Mesothelial cell of epicardium (in vitro differentiated cells): ENCODE results near the gene MYO1H. TPM values are rescaled to one million over a fixed set of nuclear protein-coding genes. Genes with fewer than 3 reads are reported as not detected.

Experiments
- DNase-seq, 2 experiments: peaks; one replicate each; pipeline ENCODE4 v3.0.0; 2021; ENCODE audit warnings: low spot score in 2 of 2; ENCODE audit not compliant: unreplicated experiment in 2 of 2
- H3K27ac Mint-ChIP-seq: 2 replicates; pipeline ENCODE4 v1.8.0; 2021; ENCODE audit warnings: mixed read lengths
- H3K27me3 Mint-ChIP-seq: 2 replicates; pipeline ENCODE4 v1.8.0; 2021; ENCODE audit warnings: low read depth, mixed read lengths
- H3K36me3 Mint-ChIP-seq: 2 replicates; pipeline ENCODE4 v1.8.0; 2021; ENCODE audit warnings: mixed read lengths
- H3K4me1 Mint-ChIP-seq: 2 replicates; pipeline ENCODE4 v1.8.0; 2021; ENCODE audit warnings: mixed read lengths
- H3K4me3 Mint-ChIP-seq: 2 replicates; pipeline ENCODE4 v1.8.0; 2021; ENCODE audit warnings: mild to moderate bottlenecking, moderate library complexity, mixed read lengths
- H3K9me3 Mint-ChIP-seq: 2 replicates; pipeline ENCODE4 v1.8.0; 2021; ENCODE audit warnings: mixed read lengths
- CTCF ChIP-seq: fragments of 200-600 bp; sonication (generic); IDR thresholded peaks from one replicate; pipeline ENCODE4 v1.5.0; 2021; ENCODE audit warnings: antibody characterized with exemption; ENCODE audit not compliant: unreplicated experiment
- total RNA-seq: library from RNA; stranded (reverse); gene quantifications from 3 replicates; pipeline ENCODE4 v1.2.1, GENCODE V29; 2021

Gene MYO1H
- total RNA-seq, 1 donor from 2014 or later = not detected

- no peak for TF ChIP-seq CTCF
- Mint-ChIP-seq H3K4me3 (no peak overlapping the region), H3K9me3 (no peaks in the 10 kb centered on the region), H3K27me3 (peaks cover 5% of the 10 kb centered on the region), H3K4me1 (peaks cover 4% of the 10 kb centered on the region), H3K27ac (no peak overlapping the region), H3K36me3 (no peaks in the 10 kb centered on the region)
- no peak for DNase-seq
These were observed 82.5 kb downstream of the MYO1H start for GRCh38 chr12:109430244-109430643.

- peaks cover 8% of the 10 kb centered on the region for H3K4me1 Mint-ChIP-seq
- no peaks in the 10 kb centered on the region for H3K9me3 Mint-ChIP-seq
- DNase-seq = no peak
- H3K36me3 Mint-ChIP-seq = no peaks in the 10 kb centered on the region
- TF ChIP-seq CTCF = no peak
- H3K4me3 Mint-ChIP-seq = no peak overlapping the region
- no peak overlapping the region for H3K27ac Mint-ChIP-seq
- no peaks in the 10 kb centered on the region for H3K27me3 Mint-ChIP-seq
These were observed 84.7 kb downstream of the MYO1H start for GRCh38 chr12:109432431-109432830.

GRCh38 chr12:109432842-109433304 is 85.2 kb downstream of the MYO1H start:
- no peak overlapping the region for H3K4me3 Mint-ChIP-seq
- H3K9me3 Mint-ChIP-seq = no peaks in the 10 kb centered on the region
- DNase-seq = peak; percentile 60 to 85
- no peaks in the 10 kb centered on the region for H3K27me3 Mint-ChIP-seq
- H3K4me1 Mint-ChIP-seq = peaks cover 8% of the 10 kb centered on the region
- H3K27ac Mint-ChIP-seq = no peak overlapping the region
- TF ChIP-seq CTCF = peak; percentile 62
- no peaks in the 10 kb centered on the region for H3K36me3 Mint-ChIP-seq

DNA sequence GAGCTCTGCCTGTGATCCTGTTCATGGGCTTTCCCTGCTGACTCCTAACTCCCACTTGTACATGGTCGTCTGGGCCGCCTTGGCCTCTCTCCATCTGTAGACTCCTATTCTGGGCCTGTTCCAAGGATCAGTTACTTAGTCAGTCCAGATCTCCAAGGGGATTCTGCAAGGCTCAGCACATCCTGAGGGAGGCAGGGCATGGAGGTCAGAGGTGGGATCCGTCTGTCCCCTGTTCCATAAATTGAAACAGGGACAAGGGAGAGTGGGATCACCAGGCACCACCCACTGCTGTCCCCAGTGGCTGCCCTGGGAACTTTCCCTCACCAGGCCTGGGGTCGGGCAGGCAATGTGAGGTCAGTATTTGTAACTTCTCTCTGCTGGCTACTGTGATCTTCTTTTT is 85.9 kb downstream of the MYO1H start:
- DNase-seq = no peak
- H3K27ac Mint-ChIP-seq = no peak overlapping the region
- H3K4me3 Mint-ChIP-seq = no peak overlapping the region
- peak; percentile 31 for TF ChIP-seq CTCF
- H3K27me3 Mint-ChIP-seq = no peaks in the 10 kb centered on the region
- no peaks in the 10 kb centered on the region for H3K36me3 Mint-ChIP-seq
- peaks cover 8% of the 10 kb centered on the region for H3K4me1 Mint-ChIP-seq
- H3K9me3 Mint-ChIP-seq = no peaks in the 10 kb centered on the region

- H3K9me3 Mint-ChIP-seq = no peaks in the 10 kb centered on the region
- H3K4me3 Mint-ChIP-seq = no peak overlapping the region
- H3K4me1 Mint-ChIP-seq = peaks cover 8% of the 10 kb centered on the region
- no peaks in the 10 kb centered on the region for H3K36me3 Mint-ChIP-seq
- no peak overlapping the region for H3K27ac Mint-ChIP-seq
- no peaks in the 10 kb centered on the region for H3K27me3 Mint-ChIP-seq
- TF ChIP-seq CTCF = no peak
- DNase-seq = no peak
These were observed 86.9 kb downstream of the MYO1H start for GRCh38 chr12:109434582-109434981.
